ENCODE measurements around the gene ZFP36L1.
A peak's percentile ranks its signal among the peaks of the same experiment; 100 is the strongest.

The ZFP36L1 gene

GRCh38 chr14:68792979-68793733 is at the start of gene ZFP36L1:
Gene ZFP36L1 (minus strand): TSS chr14:68793067. CDS start chr14:68792938, 129 bp downstream.
- DNase-seq: peak; percentile 97

GRCh38 chr14:68842298-68842697 is 49.4 kb upstream of the ZFP36L1 start:
- no peak for DNase-seq

- DNase-seq: no peak
Measured at GRCh38 chr14:68841016-68841809, 48.3 kb upstream of the ZFP36L1 start.

- no peak for DNase-seq
Measured at GRCh38 chr14:68840454-68840853, 47.6 kb upstream of the ZFP36L1 start.

GRCh38 chr14:68836082-68836481 is 43.2 kb upstream of the ZFP36L1 start:
- DNase-seq: no peak

- no peak for DNase-seq
Measured at GRCh38 chr14:68834816-68835215, 41.9 kb upstream of the ZFP36L1 start.

GRCh38 chr14:68828698-68829097 is 35.8 kb upstream of the ZFP36L1 start:
- no peak for DNase-seq

- no peak for DNase-seq
Measured at GRCh38 chr14:68825729-68826128, 32.9 kb upstream of the ZFP36L1 start.

- peak; percentile 83 for DNase-seq
Measured at GRCh38 chr14:68824517-68825347, 31.9 kb upstream of the ZFP36L1 start.

- DNase-seq: no peak
Measured at GRCh38 chr14:68824207-68824516, 31.3 kb upstream of the ZFP36L1 start.

GRCh38 chr14:68823434-68824206 is 30.8 kb upstream of the ZFP36L1 start:
- DNase-seq: no peak

GRCh38 chr14:68822926-68823325 is 30.1 kb upstream of the ZFP36L1 start:
- no peak for DNase-seq

GRCh38 chr14:68822132-68822651 is 29.3 kb upstream of the ZFP36L1 start:
- DNase-seq: no peak

GRCh38 chr14:68820999-68821683 is 28.3 kb upstream of the ZFP36L1 start:
- DNase-seq: no peak

GRCh38 chr14:68820536-68820935 is 27.7 kb upstream of the ZFP36L1 start:
- DNase-seq: no peak

- no peak for DNase-seq
Measured at GRCh38 chr14:68820119-68820518, 27.3 kb upstream of the ZFP36L1 start.

GRCh38 chr14:68819260-68819691 is 26.4 kb upstream of the ZFP36L1 start:
- DNase-seq: no peak

- DNase-seq: no peak
Measured at GRCh38 chr14:68817506-68818212, 24.8 kb upstream of the ZFP36L1 start.

- no peak for DNase-seq
Measured at GRCh38 chr14:68816943-68817430, 24.1 kb upstream of the ZFP36L1 start.

- DNase-seq: peak; percentile 92
Measured at GRCh38 chr14:68816183-68816942, 23.5 kb upstream of the ZFP36L1 start.

Data from EL (cell line).